Measurements from ENCODE around the gene MBD1. TPM values are rescaled to one million over a fixed set of nuclear protein-coding genes. Genes with fewer than 3 reads are reported as not detected.

The MBD1 gene
- total RNA-seq, 1 experiment from 2014 or later, result 53.4 TPM

DNA sequence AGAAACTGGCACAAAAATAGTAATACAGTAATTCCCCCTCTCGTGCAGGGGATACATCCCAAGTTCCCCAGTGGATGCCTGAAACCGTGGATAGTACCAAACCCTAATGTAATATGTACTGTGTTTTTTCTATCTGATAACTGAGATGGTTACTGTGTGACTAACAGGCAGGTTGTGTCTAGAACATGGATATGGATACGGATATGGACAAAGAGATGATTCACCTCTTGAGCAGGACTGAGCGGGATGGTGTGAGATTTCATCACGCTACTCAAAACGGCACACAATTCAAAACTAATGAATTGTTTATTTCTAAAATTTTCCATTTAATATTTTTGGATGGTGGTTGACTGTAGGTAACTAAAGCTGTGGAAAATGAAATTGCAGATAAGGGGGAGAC lies 3.4 kb downstream of the MBD1 start:
- peaks cover 48% of the 10 kb centered on the region for H3K36me3 Mint-ChIP-seq
- CTCF ChIA-PET, result no interaction called here

DNA sequence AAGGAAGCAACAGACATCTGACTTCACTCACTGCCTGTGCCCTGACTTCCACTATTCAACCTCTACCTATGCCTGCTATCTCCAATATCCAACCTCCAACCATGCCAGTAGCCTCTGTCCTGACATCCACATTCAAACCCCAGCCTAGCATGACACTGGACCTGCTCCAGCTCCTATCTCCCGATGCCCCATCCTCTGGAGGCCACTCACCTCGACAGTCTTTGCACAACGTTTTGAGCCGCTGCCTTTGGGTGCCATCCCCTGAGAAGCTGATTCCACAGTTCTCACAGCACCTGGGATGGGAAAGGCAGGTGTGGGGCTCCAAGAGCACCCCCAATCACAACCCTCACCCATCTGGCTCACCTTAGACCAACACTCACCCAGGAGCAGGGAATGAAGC lies 4.9 kb downstream of the MBD1 start:
- Mint-ChIP-seq H3K4me3 (no peak overlapping the region), H3K27ac (no peak overlapping the region), H3K9me3 (no peaks in the 10 kb centered on the region), H3K36me3 (peaks cover 51% of the 10 kb centered on the region), H3K4me1 (peaks cover 13% of the 10 kb centered on the region), H3K27me3 (ENCODE audit: low read depth) (no peaks in the 10 kb centered on the region)
- DNase-seq (ENCODE audit: low spot score) (no peak), ATAC-seq (no peak)
- no peak for TF ChIP-seq NFE2L1 (CRISPR knock-in tag; IDR thresholded peaks at IDR 0.05)
- TF ChIP-seq JUN (CRISPR knock-in tag; IDR thresholded peaks at IDR 0.05), result no peak
- no peak for TF ChIP-seq PRRX2 (CRISPR knock-in tag; IDR thresholded peaks at IDR 0.05)
- TF ChIP-seq, protein P1, sequence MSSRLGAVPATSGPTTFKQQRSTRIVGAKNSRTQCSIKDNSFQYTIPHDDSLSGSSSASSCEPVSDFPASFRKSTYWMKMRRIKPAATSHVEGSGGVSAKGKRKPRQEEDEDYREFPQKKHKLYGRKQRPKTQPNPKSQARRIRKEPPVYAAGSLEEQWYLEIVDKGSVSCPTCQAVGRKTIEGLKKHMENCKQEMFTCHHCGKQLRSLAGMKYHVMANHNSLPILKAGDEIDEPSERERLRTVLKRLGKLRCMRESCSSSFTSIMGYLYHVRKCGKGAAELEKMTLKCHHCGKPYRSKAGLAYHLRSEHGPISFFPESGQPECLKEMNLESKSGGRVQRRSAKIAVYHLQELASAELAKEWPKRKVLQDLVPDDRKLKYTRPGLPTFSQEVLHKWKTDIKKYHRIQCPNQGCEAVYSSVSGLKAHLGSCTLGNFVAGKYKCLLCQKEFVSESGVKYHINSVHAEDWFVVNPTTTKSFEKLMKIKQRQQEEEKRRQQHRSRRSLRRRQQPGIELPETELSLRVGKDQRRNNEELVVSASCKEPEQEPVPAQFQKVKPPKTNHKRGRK (CRISPR knock-in tag; IDR thresholded peaks at IDR 0.05; ENCODE audit: borderline replicate concordance), result no peak
- TF ChIP-seq KAT7 (CRISPR knock-in tag; IDR thresholded peaks at IDR 0.05; ENCODE audit: borderline replicate concordance), result no peak
- TF ChIP-seq, protein P2, sequence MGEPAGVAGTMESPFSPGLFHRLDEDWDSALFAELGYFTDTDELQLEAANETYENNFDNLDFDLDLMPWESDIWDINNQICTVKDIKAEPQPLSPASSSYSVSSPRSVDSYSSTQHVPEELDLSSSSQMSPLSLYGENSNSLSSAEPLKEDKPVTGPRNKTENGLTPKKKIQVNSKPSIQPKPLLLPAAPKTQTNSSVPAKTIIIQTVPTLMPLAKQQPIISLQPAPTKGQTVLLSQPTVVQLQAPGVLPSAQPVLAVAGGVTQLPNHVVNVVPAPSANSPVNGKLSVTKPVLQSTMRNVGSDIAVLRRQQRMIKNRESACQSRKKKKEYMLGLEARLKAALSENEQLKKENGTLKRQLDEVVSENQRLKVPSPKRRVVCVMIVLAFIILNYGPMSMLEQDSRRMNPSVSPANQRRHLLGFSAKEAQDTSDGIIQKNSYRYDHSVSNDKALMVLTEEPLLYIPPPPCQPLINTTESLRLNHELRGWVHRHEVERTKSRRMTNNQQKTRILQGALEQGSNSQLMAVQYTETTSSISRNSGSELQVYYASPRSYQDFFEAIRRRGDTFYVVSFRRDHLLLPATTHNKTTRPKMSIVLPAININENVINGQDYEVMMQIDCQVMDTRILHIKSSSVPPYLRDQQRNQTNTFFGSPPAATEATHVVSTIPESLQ (CRISPR knock-in tag; IDR thresholded peaks at IDR 0.05), result no peak
- TF ChIP-seq, protein P3, sequence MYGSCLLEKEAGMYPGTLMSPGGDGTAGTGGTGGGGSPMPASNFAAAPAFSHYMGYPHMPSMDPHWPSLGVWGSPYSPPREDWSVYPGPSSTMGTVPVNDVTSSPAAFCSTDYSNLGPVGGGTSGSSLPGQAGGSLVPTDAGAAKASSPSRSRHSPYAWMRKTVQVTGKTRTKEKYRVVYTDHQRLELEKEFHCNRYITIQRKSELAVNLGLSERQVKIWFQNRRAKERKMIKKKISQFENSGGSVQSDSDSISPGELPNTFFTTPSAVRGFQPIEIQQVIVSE (CRISPR knock-in tag; IDR thresholded peaks at IDR 0.05; ENCODE audit: borderline replicate concordance), result no peak
- no peak for TF ChIP-seq TP53 (CRISPR knock-in tag; IDR thresholded peaks at IDR 0.05)
- TF ChIP-seq MYBL2 (CRISPR knock-in tag; IDR thresholded peaks at IDR 0.05), result no peak
- TF ChIP-seq, protein P4, sequence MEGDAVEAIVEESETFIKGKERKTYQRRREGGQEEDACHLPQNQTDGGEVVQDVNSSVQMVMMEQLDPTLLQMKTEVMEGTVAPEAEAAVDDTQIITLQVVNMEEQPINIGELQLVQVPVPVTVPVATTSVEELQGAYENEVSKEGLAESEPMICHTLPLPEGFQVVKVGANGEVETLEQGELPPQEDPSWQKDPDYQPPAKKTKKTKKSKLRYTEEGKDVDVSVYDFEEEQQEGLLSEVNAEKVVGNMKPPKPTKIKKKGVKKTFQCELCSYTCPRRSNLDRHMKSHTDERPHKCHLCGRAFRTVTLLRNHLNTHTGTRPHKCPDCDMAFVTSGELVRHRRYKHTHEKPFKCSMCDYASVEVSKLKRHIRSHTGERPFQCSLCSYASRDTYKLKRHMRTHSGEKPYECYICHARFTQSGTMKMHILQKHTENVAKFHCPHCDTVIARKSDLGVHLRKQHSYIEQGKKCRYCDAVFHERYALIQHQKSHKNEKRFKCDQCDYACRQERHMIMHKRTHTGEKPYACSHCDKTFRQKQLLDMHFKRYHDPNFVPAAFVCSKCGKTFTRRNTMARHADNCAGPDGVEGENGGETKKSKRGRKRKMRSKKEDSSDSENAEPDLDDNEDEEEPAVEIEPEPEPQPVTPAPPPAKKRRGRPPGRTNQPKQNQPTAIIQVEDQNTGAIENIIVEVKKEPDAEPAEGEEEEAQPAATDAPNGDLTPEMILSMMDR (IDR thresholded peaks at IDR 0.05), result no peak
- TF ChIP-seq, protein P5, sequence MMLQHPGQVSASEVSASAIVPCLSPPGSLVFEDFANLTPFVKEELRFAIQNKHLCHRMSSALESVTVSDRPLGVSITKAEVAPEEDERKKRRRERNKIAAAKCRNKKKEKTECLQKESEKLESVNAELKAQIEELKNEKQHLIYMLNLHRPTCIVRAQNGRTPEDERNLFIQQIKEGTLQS (CRISPR knock-in tag; conservative IDR thresholded peaks at IDR 0.05), result no peak
- TF ChIP-seq RELA (CRISPR knock-in tag; IDR thresholded peaks at IDR 0.05; ENCODE audit: borderline replicate concordance), result no peak
- POLR2A ChIA-PET, result no interaction called here
- CTCF ChIA-PET, result no interaction called here

More for the DNA sequence above, 3.4 kb downstream of the MBD1 start:
- no peak for DNase-seq (ENCODE audit: low spot score)
- no peak for ATAC-seq
- H3K9me3 Mint-ChIP-seq, result no peaks in the 10 kb centered on the region
- no peaks in the 10 kb centered on the region for H3K27me3 Mint-ChIP-seq (ENCODE audit: low read depth)
- H3K4me3 Mint-ChIP-seq, result no peak overlapping the region
- peaks cover 16% of the 10 kb centered on the region for H3K4me1 Mint-ChIP-seq
- POLR2A ChIA-PET, result no interaction called here
- H3K27ac Mint-ChIP-seq, result no peak overlapping the region
- TF ChIP-seq FOXP1 (CRISPR knock-in tag; IDR thresholded peaks at IDR 0.05; ENCODE audit: borderline replicate concordance), result no peak
- no peak for TF ChIP-seq HMGA2 (CRISPR knock-in tag; IDR thresholded peaks at IDR 0.05)

DNA sequence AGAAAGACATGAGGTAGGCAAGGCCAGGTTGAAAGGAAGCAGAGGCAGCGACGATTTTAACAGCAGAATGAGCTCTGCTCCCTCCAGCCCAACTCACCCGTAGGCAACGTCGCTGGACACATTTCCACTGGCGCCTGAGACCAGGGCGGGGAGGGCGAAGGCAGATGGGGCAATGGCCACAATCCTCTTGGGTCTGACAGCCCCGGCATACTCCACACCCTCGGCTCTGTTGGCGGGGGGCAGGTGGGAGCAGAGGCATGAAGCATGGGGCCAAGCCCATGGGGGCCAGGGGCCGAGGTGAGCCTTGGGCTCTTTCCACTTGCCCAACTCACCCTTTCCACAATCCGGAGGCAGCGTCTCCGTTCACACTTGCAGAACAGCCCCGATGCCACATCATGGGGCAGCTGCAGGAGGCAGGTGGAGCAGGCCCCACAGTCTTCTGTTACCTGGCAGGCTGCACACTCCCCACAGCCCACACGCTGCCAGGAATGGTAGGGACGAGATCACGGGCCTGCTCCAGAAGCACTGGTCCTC lies 5.8 kb downstream of the MBD1 start:
- Mint-ChIP-seq H3K27me3 (ENCODE audit: low read depth) (no peaks in the 10 kb centered on the region), H3K4me1 (peaks cover 7% of the 10 kb centered on the region), H3K9me3 (no peaks in the 10 kb centered on the region), H3K4me3 (no peak overlapping the region), H3K36me3 (peaks cover 51% of the 10 kb centered on the region), H3K27ac (no peak overlapping the region)
- POLR2A ChIA-PET, result no interaction called here
- ATAC-seq (no peak), DNase-seq (ENCODE audit: low spot score) (no peak)
- CTCF ChIA-PET, result no interaction called here
- TF ChIP-seq, protein P6, sequence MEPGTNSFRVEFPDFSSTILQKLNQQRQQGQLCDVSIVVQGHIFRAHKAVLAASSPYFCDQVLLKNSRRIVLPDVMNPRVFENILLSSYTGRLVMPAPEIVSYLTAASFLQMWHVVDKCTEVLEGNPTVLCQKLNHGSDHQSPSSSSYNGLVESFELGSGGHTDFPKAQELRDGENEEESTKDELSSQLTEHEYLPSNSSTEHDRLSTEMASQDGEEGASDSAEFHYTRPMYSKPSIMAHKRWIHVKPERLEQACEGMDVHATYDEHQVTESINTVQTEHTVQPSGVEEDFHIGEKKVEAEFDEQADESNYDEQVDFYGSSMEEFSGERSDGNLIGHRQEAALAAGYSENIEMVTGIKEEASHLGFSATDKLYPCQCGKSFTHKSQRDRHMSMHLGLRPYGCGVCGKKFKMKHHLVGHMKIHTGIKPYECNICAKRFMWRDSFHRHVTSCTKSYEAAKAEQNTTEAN (CRISPR knock-in tag; IDR thresholded peaks at IDR 0.05), result no peak
- TF ChIP-seq, protein P7, sequence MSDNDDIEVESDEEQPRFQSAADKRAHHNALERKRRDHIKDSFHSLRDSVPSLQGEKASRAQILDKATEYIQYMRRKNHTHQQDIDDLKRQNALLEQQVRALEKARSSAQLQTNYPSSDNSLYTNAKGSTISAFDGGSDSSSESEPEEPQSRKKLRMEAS (CRISPR knock-in tag; IDR thresholded peaks at IDR 0.05), result no peak
- TF ChIP-seq TEAD1 (CRISPR knock-in tag; IDR thresholded peaks at IDR 0.05) (no peak), SOX15 (CRISPR knock-in tag; IDR thresholded peaks at IDR 0.05) (no peak)

All from WTC11 (cell line).